A549 (cell line): ENCODE measurements around the gene CD180. TPM values are rescaled to one million over a fixed set of nuclear protein-coding genes. Genes with fewer than 3 reads are reported as not detected.

Source experiments
- ATAC-seq, 2 experiments: fragments of 200-7000 bp in 1 of 2; fragments of >200 bp in 1 of 2; cut with Nextera tagmentation in 1 of 2; cut with Tn5 transposase in 1 of 2; 3 replicates each; pipeline versions ENCODE4 v1.8.0 to v1.9.1; 2018 to 2020; ENCODE audit warnings: mild to moderate bottlenecking in 1 of 2, moderate library complexity in 1 of 2
- CTCF ChIA-PET: fragments of 300-600 bp; sonication (Branson Sonifier 250); formaldehyde crosslinking; extraction: SDS; loops from one replicate; lab custom pipeline; 2021; ENCODE audit warnings: antibody characterized with exemption, inconsistent platforms; lab: Yijun Ruan, JAX
- POLR2A ChIA-PET: fragments of 350-600 bp; formaldehyde crosslinking; extraction: SDS; loops from one replicate; lab custom pipeline; 2021; ENCODE audit warnings: antibody characterized with exemption, inconsistent platforms; lab: Yijun Ruan, JAX
- DNase-seq, 2 experiments: peaks; one replicate each; pipeline versions ENCODE4 v3.0.0 to v3.0.0-alpha.2; 2011 to 2016; ENCODE audit warnings: low read depth in 1 of 2, low spot score in 1 of 2
- FAIRE-seq: peaks from 2 replicates; lab custom pipeline; 2011; peaks lifted over from hg19 to GRCh38; lab: Jason Lieb, UNC
- H3K27ac ChIP-seq, 2 experiments: fragments of >200 bp; sonication (Bioruptor Twin); formaldehyde crosslinking; 3 replicates each; pipeline ENCODE4 v1.5.1; 2016 to 2017
- H3K4me1 ChIP-seq: fragments of >200 bp; sonication (Bioruptor Twin); formaldehyde crosslinking; 3 replicates; pipeline ENCODE4 v1.6.1; 2016
- H3K4me2 ChIP-seq: fragments of >200 bp; sonication (Bioruptor Twin); formaldehyde crosslinking; 3 replicates; pipeline ENCODE4 v1.6.1; 2016
- H3K4me3 ChIP-seq: fragments of >200 bp; sonication (Bioruptor Twin); formaldehyde crosslinking; 3 replicates; pipeline ENCODE4 v1.5.1; 2016
- H3K9me3 ChIP-seq: fragments of >200 bp; sonication (Bioruptor Twin); formaldehyde crosslinking; 3 replicates; pipeline ENCODE4 v1.6.1; 2016
- BHLHE40 ChIP-seq: IDR thresholded peaks from 2 replicates; pipeline ENCODE4 v1.6.1; 2012; ENCODE audit warnings: low read depth, low read length, inconsistent platforms
- CBX2 ChIP-seq: fragments of 200-600 bp; sonication (generic); IDR thresholded peaks from 2 replicates; pipeline ENCODE4 v1.6.1; 2016; ENCODE audit warnings: low read depth, mild to moderate bottlenecking, borderline replicate concordance
- CBX8 ChIP-seq: fragments of 200-600 bp; sonication (generic); IDR thresholded peaks from 2 replicates; pipeline ENCODE4 v1.6.1; 2016
- CEBPB ChIP-seq, 2 experiments: fragments of >200 bp in 1 of 2; sonication (Bioruptor Twin) in 1 of 2; formaldehyde crosslinking in 1 of 2; IDR thresholded peaks; 2 replicates each; pipeline ENCODE4 v1.6.1; 2012 to 2016
- CHD4 ChIP-seq: fragments of 200-600 bp; sonication (generic); IDR thresholded peaks from 2 replicates; pipeline ENCODE4 v1.6.1; 2016; ENCODE audit warnings: antibody characterized with exemption, mild to moderate bottlenecking, borderline replicate concordance
- ESRRA ChIP-seq: fragments of 150-350 bp; IDR thresholded peaks from 2 replicates; pipeline ENCODE4 v1.6.1; 2014; ENCODE audit warnings: mild to moderate bottlenecking, low read length, borderline replicate concordance
- HDAC2 ChIP-seq: fragments of 200-600 bp; sonication (generic); IDR thresholded peaks from 2 replicates; pipeline ENCODE4 v1.6.1; 2016
- HOXB13 ChIP-seq: fragments of 250-450 bp; sonication (Bioruptor Pico); IDR thresholded peaks from 2 replicates; pipeline ENCODE4 v1.5.0; 2020; ENCODE audit warnings: low read depth, mild to moderate bottlenecking, moderate library complexity
- KDM5A ChIP-seq: fragments of 200-600 bp; sonication (generic); IDR thresholded peaks from 2 replicates; pipeline ENCODE4 v1.6.1; 2016; ENCODE audit warnings: antibody characterized with exemption, mild to moderate bottlenecking
- MAZ ChIP-seq: fragments of 150-350 bp; IDR thresholded peaks from 2 replicates; pipeline ENCODE4 v1.6.1; 2014; ENCODE audit warnings: antibody characterized with exemption, low read depth, low read length, borderline replicate concordance
- NFE2L2 ChIP-seq: fragments of 150-350 bp; conservative IDR thresholded peaks from 2 replicates; pipeline ENCODE4 v1.6.1; 2014; ENCODE audit warnings: low read length
- PHF8 ChIP-seq: fragments of 200-600 bp; sonication (generic); IDR thresholded peaks from 2 replicates; pipeline ENCODE4 v1.6.1; 2016; ENCODE audit warnings: low read depth, mild to moderate bottlenecking, antibody characterized with exemption, moderate library complexity, borderline replicate concordance
- POLR2AphosphoS2 ChIP-seq: conservative IDR thresholded peaks from 2 replicates; pipeline ENCODE4 v1.6.1; 2012; ENCODE audit warnings: low read length, improper control_type of control experiment, inconsistent platforms
- RAD21 ChIP-seq, 2 experiments: fragments of >200 bp in 1 of 2; sonication (Bioruptor Twin) in 1 of 2; formaldehyde crosslinking in 1 of 2; IDR thresholded peaks in 1 of 2; conservative IDR thresholded peaks in 1 of 2; 2 replicates in 1 of 2; 3 replicates in 1 of 2; pipeline ENCODE4 v1.6.1; 2012 to 2018; ENCODE audit warnings: inconsistent platforms in 1 of 2
- TP53 ChIP-seq: fragments of 250-450 bp; sonication (Bioruptor Pico); IDR thresholded peaks from 2 replicates; pipeline ENCODE4 v1.5.0; 2021; ENCODE audit warnings: mild to moderate bottlenecking, moderate library complexity
- WGBS: methylation state at CpG from one replicate; pipeline ENCODE4 v1.1.6; 2017; ENCODE audit errors: missing lambda C conversion rate; 5-methylcytosine and 5-hydroxymethylcytosine counted together
- polyA plus RNA-seq, 4 experiments: library from polyadenylated mRNA; depleted of rRNA in 3 of 4; stranded (reverse); fragments of >200 nt; fragmentation: RNase III in 1 of 4; extraction: RNeasy Plus Mini Kit Qiagen cat#74134 plus additional on column Dnase treatment in 1 of 4; gene quantifications; 2 replicates in 3 of 4; 3 replicates in 1 of 4; pipeline ENCODE4 v1.2.3, GENCODE V29; 2011 to 2017
- TF ChIP-seq, protein P1 (sequence below): IDR thresholded peaks from 2 replicates; pipeline ENCODE4 v1.6.1; 2012
- TF ChIP-seq, protein P2 (sequence below): fragments of 250-450 bp; sonication (Bioruptor Pico); IDR thresholded peaks from 2 replicates; pipeline ENCODE4 v1.5.0; 2020; ENCODE audit warnings: low read depth, mild to moderate bottlenecking, moderate library complexity
- TF ChIP-seq, protein P3 (sequence below): fragments of 200-600 bp; sonication (generic); IDR thresholded peaks from 2 replicates; pipeline ENCODE4 v1.6.1; 2016; ENCODE audit warnings: antibody characterized with exemption, mild to moderate bottlenecking, moderate library complexity
- TF ChIP-seq, protein P4 (sequence below): fragments of 450-650 bp; IDR thresholded peaks from 2 replicates; pipeline ENCODE4 v1.6.1; 2014; ENCODE audit warnings: antibody characterized with exemption

Gene CD180
- polyA plus RNA-seq, 2 of the 4 experiments (the other 2 are of a cell fraction), result not detected

DNA sequence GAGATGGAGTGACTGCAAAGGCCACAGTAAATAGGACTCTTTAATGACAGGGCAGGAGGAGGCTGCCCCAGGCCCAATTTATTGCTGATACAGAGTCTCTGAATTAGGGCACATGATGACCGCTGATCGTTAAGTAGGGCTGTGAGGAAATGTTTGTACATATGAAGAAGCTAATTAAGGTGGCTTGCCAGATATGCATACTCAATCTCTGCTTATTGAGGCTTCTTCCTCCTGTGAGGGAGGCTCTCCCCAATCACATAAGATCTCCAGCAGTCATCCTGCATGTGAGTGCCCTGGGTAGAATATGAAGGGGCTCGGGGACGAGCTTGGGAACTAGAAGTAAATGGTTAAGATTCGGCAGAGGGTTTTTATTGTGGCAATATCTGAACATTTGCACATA lies 8.2 kb upstream of the CD180 start:
- Histone ChIP-seq H3K4me2 (no peak overlapping the region), H3K4me3 (no peak overlapping the region), H3K9me3 (peaks cover 8% of the 10 kb centered on the region; the same call in 1 of the 3 replicates), H3K4me1 (peaks cover 33% of the 10 kb centered on the region), H3K27ac (peak overlapping the region in 1 of 2 experiments; percentile 31; a peak in 2 of 6 replicates)
- WGBS, result 94% methylated on average over 5 of the region's 5 CpGs
- DNase-seq, result no peak
- TF ChIP-seq, protein P1, sequence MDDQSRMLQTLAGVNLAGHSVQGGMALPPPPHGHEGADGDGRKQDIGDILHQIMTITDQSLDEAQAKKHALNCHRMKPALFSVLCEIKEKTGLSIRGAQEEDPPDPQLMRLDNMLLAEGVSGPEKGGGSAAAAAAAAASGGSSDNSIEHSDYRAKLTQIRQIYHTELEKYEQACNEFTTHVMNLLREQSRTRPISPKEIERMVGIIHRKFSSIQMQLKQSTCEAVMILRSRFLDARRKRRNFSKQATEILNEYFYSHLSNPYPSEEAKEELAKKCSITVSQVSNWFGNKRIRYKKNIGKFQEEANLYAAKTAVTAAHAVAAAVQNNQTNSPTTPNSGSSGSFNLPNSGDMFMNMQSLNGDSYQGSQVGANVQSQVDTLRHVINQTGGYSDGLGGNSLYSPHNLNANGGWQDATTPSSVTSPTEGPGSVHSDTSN, result no peak
- TF ChIP-seq HOXB13 (CRISPR knock-in tag) (no peak), HDAC2 (no peak), POLR2AphosphoS2 (no peak)
- TF ChIP-seq, all 56 proteins: peak for 0
- ATAC-seq (no peak), FAIRE-seq (no peak)
- CTCF ChIA-PET, result interaction anchor here (1.8 to 11.7 kb wide), 4 partner anchors 40 to 390 kb away, joined by 9 to 190 read pairs (median 10); no protein-coding TSS in a partner anchor
- POLR2A ChIA-PET, result no interaction called here

DNA sequence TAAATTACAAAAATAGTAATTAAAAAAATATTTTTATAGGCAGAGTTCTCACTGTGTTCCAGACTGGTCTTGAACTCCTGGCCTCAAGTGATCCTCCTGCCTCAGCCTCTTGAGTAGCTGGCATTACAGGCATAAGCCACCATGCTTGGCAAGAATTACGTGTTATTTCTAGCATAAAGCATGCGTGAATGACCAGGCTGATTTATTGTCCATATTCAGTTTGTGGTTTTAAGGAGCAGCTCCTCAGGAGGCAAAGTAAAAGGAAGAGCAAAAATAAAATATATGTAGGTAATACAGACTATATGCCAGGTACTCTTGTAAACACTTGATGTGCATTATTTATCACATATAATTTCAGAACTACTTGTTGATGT lies 7.1 kb upstream of the CD180 start:
- Histone ChIP-seq H3K4me3 (no peak overlapping the region), H3K9me3 (peaks cover 8% of the 10 kb centered on the region; the same call in 1 of the 3 replicates), H3K4me2 (no peak overlapping the region), H3K4me1 (peaks cover 29% of the 10 kb centered on the region), H3K27ac (peak overlapping the region in 1 of 2 experiments; percentile 28; a peak in 1 of 6 replicates)
- no peak for FAIRE-seq
- ATAC-seq, result no peak
- TF ChIP-seq CEBPB (IDR thresholded peaks at IDR 0.05), result no peak
- ChIA-PET POLR2A (no interaction called here), CTCF (interaction anchor here (1.1 to 11.7 kb wide), 2 partner anchors 39 to 390 kb away, joined by 3 to 190 read pairs; no protein-coding TSS in a partner anchor)
- no peak for DNase-seq
- WGBS, result 92% methylated on average over 2 of the region's 2 CpGs

DNA sequence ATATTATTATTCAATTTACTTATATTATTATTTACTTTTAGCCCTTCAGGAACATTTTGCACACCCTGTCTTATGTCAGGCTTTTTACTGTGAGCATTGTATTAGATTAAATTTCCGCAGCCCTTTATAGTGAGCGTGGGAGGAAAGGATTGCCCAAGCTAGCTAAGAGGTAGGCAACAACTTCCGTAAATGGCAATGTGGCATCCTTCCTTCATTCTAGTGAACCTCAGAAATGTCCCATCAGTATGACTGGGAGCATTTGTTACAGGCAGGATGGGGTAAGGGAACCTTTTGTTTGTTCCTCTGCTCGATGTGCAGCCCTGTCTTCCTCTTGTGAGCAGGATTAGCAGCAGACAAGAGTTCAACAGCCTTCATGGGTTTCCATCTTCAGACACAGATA lies 6.2 kb upstream of the CD180 start:
- ChIA-PET CTCF (interaction anchor here (1.2 to 11.7 kb wide), 2 partner anchors 38 to 45 kb away, joined by 3 to 190 read pairs; no protein-coding TSS in a partner anchor), POLR2A (no interaction called here)
- ATAC-seq (no peak), FAIRE-seq (no peak), DNase-seq (no peak)
- H3K4me3 ChIP-seq, result no peak overlapping the region
- no peak overlapping the region for H3K27ac ChIP-seq
- peaks cover 8% of the 10 kb centered on the region; the same call in 1 of the 3 replicates for H3K9me3 ChIP-seq
- WGBS, result 73% methylated on average over 4 of the region's 4 CpGs
- no peak overlapping the region for H3K4me2 ChIP-seq
- TF ChIP-seq, protein P2, sequence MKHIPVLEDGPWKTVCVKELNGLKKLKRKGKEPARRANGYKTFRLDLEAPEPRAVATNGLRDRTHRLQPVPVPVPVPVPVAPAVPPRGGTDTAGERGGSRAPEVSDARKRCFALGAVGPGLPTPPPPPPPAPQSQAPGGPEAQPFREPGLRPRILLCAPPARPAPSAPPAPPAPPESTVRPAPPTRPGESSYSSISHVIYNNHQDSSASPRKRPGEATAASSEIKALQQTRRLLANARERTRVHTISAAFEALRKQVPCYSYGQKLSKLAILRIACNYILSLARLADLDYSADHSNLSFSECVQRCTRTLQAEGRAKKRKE (CRISPR knock-in tag), result no peak
- no peak for TF ChIP-seq RAD21 (conservative IDR thresholded peaks at IDR 0.05 in 1 of 2, IDR thresholded peaks at IDR 0.05 in 1 of 2)
- TF ChIP-seq CBX8, result no peak
- no peak for TF ChIP-seq MAZ
- no peak for TF ChIP-seq BHLHE40
- TF ChIP-seq TP53 (CRISPR knock-in tag), result no peak
- TF ChIP-seq CBX2, result no peak
- TF ChIP-seq HOXB13 (CRISPR knock-in tag), result no peak
- TF ChIP-seq PHF8, result no peak
- TF ChIP-seq, protein P3, sequence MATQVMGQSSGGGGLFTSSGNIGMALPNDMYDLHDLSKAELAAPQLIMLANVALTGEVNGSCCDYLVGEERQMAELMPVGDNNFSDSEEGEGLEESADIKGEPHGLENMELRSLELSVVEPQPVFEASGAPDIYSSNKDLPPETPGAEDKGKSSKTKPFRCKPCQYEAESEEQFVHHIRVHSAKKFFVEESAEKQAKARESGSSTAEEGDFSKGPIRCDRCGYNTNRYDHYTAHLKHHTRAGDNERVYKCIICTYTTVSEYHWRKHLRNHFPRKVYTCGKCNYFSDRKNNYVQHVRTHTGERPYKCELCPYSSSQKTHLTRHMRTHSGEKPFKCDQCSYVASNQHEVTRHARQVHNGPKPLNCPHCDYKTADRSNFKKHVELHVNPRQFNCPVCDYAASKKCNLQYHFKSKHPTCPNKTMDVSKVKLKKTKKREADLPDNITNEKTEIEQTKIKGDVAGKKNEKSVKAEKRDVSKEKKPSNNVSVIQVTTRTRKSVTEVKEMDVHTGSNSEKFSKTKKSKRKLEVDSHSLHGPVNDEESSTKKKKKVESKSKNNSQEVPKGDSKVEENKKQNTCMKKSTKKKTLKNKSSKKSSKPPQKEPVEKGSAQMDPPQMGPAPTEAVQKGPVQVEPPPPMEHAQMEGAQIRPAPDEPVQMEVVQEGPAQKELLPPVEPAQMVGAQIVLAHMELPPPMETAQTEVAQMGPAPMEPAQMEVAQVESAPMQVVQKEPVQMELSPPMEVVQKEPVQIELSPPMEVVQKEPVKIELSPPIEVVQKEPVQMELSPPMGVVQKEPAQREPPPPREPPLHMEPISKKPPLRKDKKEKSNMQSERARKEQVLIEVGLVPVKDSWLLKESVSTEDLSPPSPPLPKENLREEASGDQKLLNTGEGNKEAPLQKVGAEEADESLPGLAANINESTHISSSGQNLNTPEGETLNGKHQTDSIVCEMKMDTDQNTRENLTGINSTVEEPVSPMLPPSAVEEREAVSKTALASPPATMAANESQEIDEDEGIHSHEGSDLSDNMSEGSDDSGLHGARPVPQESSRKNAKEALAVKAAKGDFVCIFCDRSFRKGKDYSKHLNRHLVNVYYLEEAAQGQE, result no peak
- TF ChIP-seq CHD4, result no peak
- TF ChIP-seq KDM5A, result no peak
- TF ChIP-seq ESRRA, result no peak
- TF ChIP-seq NFE2L2, result no peak
- TF ChIP-seq, protein P4, sequence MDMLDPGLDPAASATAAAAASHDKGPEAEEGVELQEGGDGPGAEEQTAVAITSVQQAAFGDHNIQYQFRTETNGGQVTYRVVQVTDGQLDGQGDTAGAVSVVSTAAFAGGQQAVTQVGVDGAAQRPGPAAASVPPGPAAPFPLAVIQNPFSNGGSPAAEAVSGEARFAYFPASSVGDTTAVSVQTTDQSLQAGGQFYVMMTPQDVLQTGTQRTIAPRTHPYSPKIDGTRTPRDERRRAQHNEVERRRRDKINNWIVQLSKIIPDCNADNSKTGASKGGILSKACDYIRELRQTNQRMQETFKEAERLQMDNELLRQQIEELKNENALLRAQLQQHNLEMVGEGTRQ, result no peak
- H3K4me1 ChIP-seq, result peaks cover 21% of the 10 kb centered on the region
